Measurements from ENCODE around the gene PDE3B. TPM values are rescaled to one million over a fixed set of nuclear protein-coding genes. Genes with fewer than 3 reads are reported as not detected.
A peak's percentile ranks its signal among the peaks of the same experiment; 100 is the strongest.

Gene PDE3B
- total and polyA plus RNA-seq, 3 donors from 2014 or later: 22.3 to 39.5 (median 25.8) TPM

GRCh38 chr11:14645015-14645912 lies 1.7 kb downstream of the PDE3B start:
- Histone ChIP-seq H3K36me3 (ENCODE audit: low read depth, missing control alignments) (no peaks in the 10 kb centered on the region), H3K9me3 (no peaks in the 10 kb centered on the region), H3K27me3 (no peaks in the 10 kb centered on the region), H3K27ac (peak overlapping the region; percentile 88 to 91), H3K4me1 (no peaks in the 10 kb centered on the region), H3K4me3 (peak overlapping the region; percentile 79 to 96)
- intact Hi-C loops (cut with DNase I; ENCODE audit: low total_unique reads): no loop called here
- 4 to 6% methylated on average over 17 of the region's 17 CpGs for WGBS, 2 donors
- TF ChIP-seq CTCF (IDR thresholded peaks at IDR 0.05) (no peak), POLR2A (IDR thresholded peaks at IDR 0.05) (no peak)
- DNase-seq: no peak

GRCh38 chr11:14645985-14646900 lies 2.6 kb downstream of the PDE3B start:
- no peaks in the 10 kb centered on the region for H3K36me3 ChIP-seq (ENCODE audit: low read depth, missing control alignments)
- H3K4me3 ChIP-seq: no peak overlapping the region
- H3K27ac ChIP-seq: no peak overlapping the region
- DNase-seq: no peak
- no peak for TF ChIP-seq CTCF (IDR thresholded peaks at IDR 0.05)
- no peak for TF ChIP-seq POLR2A (IDR thresholded peaks at IDR 0.05)
- intact Hi-C loops (cut with DNase I; ENCODE audit: low total_unique reads): no loop called here
- no peaks in the 10 kb centered on the region for H3K9me3 ChIP-seq
- 46 to 59% methylated on average over 6 of the region's 6 CpGs for WGBS, 2 donors
- H3K27me3 ChIP-seq: no peaks in the 10 kb centered on the region
- H3K4me1 ChIP-seq: no peaks in the 10 kb centered on the region

- no peak for TF ChIP-seq POLR2A (IDR thresholded peaks at IDR 0.05)
- no peak for TF ChIP-seq CTCF (IDR thresholded peaks at IDR 0.05)
- no peaks in the 10 kb centered on the region for H3K27me3 ChIP-seq
- H3K36me3 ChIP-seq (ENCODE audit: low read depth, missing control alignments): no peaks in the 10 kb centered on the region
- 91 to 92% methylated on average over 3 of the region's 3 CpGs for WGBS, 2 donors
- no peak overlapping the region for H3K27ac ChIP-seq
- DNase-seq: no peak
- no peaks in the 10 kb centered on the region for H3K9me3 ChIP-seq
- H3K4me3 ChIP-seq: no peak overlapping the region
- H3K4me1 ChIP-seq: no peaks in the 10 kb centered on the region
- intact Hi-C loops (cut with DNase I; ENCODE audit: low total_unique reads): no loop called here
These were observed 6.5 kb downstream of the PDE3B start for GRCh38 chr11:14650064-14650463.

DNA sequence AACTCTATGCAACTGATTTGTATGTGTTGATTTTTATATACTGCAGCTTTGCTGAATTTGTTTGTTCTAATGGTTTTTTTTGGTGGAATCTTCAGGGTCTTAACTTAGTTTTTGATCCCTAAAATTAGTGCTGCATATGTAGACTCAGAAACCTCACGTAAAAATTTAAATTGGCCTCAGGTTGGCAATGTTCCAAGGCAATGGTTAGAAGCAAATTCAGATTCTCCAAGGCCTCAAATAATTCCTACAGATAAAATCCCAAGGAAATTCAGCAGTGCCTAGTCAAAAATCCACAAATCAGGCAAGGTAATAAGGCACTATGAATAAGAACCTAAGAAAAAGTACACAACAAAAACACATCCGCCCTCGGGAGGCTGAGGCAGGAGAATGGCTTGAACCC lies 9.5 kb downstream of the PDE3B start:
- no peak for DNase-seq
- Histone ChIP-seq H3K27me3 (no peaks in the 10 kb centered on the region), H3K4me1 (peaks cover 5% of the 10 kb centered on the region), H3K9me3 (no peaks in the 10 kb centered on the region), H3K27ac (no peak overlapping the region), H3K4me3 (no peak overlapping the region), H3K36me3 (ENCODE audit: low read depth, missing control alignments) (no peaks in the 10 kb centered on the region)
- TF ChIP-seq CTCF (IDR thresholded peaks at IDR 0.05) (no peak), POLR2A (IDR thresholded peaks at IDR 0.05) (no peak)
- intact Hi-C loops (cut with DNase I; ENCODE audit: low total_unique reads): no loop called here
- WGBS, 2 donors: 91 to 94% methylated on average over 3 of the region's 3 CpGs

Data from testis (tissue), 3 donors.